Stimulated activated CD8-positive, alpha-beta memory T cell treated with anti-CD3 and anti-CD28 coated beads, Interleukin-2, amount 100 ng/mL, for 48 hours (primary cell): ENCODE results near the gene DUSP6.

Experiments
- DNase-seq, 2 donors: peaks; one replicate each; pipeline ENCODE4 v3.0.0-alpha.2; 2020; ENCODE audit warnings: low read depth in 2 of 2

Gene DUSP6

DNA sequence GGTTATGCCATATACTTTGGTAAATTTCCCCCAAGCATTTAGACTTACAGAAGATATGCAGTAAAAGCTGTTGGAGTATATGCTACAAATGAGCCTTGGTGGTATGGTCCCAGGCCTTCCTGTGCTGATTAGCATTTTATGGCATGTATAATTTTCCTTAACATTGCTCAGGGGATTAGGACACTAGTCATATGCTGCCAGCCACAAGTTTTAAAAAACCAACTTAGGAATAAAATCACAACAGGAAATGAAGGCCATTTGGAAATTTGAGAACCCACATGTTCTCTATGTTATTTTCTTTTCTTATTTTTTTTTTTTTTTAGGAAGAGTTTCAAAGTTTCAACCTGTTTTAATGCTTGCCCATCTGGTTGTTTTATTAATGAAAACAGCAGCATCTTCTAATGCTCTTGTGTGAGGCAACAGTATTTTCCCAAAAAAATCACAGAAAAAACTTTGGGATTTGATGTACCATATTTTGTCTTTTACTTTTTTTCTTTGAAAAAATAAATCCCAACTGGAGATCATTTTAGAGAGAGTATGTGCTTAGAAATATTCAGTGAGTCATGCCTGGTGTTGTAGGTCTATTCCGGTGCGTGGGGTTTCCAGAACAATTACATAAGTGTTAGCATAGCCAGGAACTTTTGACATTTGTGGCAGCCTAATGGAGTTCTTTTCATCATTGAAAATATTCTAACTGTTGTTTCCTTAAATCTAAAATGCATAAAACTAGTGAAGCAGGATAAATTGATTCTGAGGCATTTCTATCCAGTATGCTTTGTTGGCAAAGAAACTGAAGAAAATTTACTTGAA, 21.7 kb upstream of the DUSP6 start:
- no peak for DNase-seq

DNA sequence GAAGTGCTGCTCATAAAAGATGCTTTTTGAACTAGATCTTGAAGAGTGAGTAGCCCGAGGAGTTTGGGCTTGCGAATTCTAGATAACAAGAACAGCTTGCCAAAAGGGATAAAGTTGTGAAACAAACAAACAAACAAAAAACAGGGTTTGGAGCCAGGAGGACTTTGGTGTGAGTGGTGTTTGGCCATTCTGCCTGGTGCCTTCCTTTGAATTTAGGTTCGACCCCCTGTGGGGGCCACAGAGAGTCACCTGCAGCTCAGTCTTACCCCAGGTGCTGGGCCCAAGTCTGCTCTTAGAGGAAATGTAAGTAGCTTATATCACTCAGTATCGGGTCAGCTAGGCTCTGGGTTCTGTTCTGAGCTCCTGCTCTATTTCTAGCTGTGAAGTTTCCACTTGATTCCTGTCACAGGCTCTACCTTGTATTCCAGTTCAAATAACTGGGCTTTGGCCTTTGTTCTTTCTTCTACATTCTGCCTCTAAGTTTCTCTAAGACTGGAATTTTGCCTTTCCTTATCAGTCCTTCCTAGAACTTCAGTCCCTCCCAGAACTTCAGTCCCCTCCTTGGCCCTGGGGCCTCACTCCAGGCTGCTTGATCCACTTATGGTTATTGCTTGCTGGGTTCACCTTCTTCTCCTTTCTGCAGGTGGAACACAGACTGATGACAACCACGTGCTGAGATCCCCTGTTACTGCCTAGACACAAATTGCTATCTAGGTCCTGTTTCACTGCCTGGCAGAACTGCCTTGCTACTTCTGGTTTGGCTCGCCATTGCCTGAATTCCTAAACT, 20.5 kb upstream of the DUSP6 start:
- no peak for DNase-seq

DNA sequence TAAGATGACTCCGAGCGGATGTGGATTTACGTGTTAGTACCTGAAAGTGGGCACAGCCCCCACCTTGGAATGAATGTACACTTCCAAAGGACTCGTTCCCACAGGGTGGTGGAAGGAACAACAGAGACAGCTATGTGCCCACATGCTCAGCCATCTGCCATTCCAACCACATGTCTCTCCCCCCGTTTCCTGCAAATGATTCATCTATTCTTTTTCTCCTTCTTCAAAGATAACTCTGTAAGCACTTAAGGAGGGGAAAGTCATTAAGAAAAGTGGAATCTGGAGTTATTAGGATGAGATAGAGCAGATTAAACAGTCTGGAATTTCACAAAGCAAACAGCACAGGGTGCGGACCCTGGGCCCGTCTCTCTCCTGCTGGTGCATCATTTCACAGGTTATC, 18.5 kb upstream of the DUSP6 start:
- DNase-seq, result no peak

DNA sequence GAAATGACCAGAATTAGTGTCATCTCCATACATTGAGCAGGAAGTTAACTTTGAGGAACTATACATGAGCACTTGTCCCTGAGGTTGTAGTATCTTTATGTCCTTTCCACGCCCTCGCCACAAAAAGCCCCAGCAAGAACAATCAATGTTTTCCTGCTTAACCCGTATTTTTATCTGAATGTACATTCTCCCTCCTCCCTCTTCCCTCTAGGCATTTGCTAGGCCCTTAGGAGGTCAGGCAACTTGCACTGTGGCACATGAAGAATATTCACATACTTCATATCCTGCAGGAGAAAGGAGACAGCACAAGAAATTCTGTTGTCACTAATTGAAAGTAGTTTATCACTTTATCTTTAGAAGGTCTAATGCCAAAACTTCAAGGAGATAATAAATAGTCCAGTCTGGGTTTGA, 18.1 kb upstream of the DUSP6 start:
- DNase-seq, result no peak

DNA sequence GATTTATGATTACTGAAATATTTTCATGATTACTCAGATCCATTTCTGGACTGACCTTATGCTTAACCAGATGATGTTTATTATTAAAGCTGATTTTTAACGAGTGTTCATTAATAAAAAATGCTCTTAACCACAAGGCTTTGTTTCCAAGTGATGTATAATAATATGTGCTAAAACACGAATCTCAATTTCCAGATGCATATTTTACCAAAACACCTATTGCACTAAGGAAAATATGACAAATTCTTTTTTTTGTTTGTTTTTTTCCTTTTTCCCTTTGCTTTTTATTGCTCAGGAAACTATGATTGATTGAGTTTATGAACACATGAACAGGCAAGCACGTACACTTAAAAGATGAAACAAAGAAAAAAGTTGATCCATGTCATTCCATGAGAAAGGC, 16.9 kb upstream of the DUSP6 start:
- DNase-seq, result no peak

DNA sequence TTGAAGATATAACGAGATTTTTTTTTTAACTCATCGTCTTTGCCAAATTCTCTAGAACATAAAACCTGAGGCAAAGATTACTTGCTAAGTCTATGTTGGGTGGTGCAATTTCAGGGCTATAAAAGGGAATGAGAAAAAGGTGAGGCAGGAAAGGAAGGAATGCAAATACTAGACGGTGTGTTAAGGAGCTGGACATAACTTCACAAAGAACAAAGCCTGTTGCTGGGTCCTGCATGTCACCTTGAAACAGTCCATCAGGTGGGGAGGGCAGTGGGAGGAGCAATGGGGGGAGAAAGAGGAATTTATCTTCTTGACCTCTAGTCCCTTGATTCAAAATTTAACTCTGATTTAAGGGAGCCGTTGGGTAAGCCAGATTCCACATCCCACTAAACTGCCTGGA, 16.1 kb upstream of the DUSP6 start:
- DNase-seq, result no peak

DNA sequence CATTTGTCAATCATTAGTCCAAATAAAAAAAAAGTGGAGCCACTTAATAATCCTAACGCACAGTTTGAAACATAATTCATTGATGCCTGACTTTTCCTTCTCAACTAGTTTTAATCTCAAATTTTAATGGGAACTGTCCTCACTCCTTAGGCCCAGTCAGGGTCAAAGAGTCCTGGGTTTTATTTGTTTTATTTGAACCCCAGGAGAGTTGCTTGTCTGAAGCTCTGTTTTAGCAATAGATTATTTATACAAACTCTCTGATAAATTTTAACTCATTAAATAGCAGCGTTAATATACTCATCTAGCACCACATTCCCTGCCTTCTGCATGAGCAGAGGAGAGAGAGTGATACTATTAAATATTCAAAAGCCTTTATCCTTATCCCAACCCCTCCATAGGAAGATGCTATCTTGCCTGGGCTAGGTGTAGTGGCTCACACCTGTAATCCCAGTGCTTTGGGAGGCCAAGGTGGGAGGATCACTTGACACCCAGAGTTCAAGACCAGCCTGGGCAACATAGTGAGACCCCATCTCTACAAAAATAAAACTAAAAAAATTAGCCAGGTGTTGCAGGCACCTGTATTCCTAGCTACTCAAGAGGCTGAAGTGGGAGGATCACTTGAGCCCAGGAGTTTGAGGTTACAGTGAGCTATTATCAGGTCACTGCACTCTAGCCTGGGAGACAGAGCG, 14.5 kb upstream of the DUSP6 start:
- no peak for DNase-seq

DNA sequence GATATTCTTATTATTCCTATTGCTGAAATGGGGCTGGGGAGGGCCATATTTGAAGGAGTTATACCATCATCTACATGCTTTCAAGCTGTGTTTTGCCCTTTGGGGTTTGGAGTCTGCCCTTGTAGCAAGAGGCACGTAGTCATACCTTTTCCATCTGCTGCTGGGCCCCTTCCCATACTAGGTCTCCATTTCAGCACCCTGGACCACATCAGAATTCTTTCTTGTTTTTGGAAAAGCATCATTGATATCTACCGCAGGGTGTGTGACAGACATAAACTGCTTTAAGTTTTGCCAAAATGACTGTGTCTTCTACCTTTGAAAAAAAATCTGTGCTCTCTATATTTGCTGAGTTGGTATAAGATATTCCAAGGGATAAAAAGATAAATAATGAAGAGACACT, 12.3 kb upstream of the DUSP6 start:
- no peak for DNase-seq

DNA sequence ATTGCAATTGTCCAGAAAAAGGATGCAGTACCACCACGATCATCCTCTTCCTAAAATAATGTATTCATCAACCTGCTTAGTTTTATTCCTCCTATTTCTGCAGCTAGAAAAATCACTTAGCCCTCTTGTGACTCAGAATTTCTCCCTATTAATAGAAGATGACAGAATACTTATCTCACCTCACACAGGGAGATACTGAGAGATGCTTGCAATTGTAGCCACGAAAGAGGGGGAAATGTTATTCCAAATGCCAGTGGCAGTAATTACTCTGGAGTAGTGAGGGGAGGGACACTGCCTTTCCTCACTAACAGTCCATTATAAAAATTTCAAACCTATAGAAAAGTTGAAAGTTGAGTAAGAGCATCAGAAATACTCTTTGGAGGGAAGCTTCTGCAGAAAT, 11.8 kb upstream of the DUSP6 start:
- DNase-seq, result no peak

DNA sequence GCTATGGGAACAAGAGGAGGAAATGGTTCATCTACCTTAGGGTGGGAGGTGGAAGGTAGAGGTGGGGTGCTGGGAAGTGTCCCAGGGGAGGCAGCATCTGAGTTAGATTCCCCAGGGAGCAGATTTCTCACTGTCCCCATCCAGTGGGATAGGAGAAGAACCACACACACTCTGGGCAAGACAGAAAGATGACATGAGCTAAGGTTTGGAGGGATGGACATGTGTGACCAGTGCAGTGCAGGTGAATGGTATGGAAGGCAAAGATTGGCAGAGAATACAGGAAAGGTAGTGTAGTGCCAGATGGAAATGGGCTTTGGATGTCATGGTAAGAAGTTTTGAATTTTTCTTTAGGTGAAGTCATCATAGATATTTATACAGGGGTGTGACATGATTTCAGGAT, 11.3 kb upstream of the DUSP6 start:
- no peak for DNase-seq

DNA sequence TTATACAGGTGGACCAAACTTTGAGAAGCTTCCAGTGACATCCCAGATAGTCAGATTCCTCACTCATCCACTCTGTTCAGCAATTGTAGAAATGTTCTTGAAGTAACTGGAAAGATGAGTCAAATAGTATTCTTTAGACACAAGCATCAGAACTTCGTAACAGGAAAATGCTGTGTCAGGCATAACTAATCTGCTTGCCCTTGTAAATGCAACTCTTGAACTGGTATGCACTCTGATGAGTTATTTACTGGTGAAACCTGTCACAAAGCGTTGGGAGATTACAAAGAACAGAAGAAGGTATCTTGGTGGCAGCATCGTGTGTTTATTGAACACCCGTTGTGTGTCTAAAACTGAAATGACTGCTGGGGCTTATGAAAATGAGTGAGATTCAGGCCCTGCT, 10.8 kb upstream of the DUSP6 start:
- DNase-seq, result no peak

DNA sequence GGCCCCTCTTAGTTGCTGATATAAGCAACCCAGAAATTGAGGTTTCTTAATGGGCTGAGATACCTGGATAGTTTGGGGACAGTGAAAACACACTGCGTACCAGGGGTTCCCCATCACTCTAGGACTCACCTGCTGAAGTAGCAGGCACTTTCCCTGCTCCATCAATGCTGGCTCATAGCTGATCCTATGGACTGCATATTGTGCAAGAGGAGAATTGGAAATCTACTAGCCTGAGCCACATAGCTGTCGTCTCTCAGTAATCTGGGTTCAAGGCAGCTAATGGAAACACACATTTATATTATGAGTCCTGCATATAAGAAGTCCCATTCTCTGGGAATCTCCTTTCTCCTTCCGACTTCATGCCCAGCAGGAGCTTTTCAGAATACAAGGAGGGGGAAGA, 7.3 kb upstream of the DUSP6 start:
- no peak for DNase-seq

DNA sequence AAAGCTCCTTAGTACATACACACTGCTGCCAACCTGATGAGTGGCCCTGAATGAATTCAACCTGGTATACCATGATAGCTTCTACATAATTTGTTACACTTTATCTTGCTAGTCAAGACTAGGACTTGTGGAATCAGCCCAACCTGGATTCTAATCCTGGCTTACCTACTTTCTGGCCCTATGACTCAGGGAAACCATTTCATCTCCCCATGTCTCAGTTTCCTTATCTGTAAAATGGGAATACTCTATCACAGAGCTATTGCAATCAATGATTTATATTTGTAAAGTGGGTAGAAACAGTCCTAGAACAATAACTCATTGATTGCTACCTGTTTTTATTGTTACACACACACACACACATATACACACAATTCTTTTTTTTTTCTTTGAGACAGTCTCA, 6.5 kb upstream of the DUSP6 start:
- no peak for DNase-seq

DNA sequence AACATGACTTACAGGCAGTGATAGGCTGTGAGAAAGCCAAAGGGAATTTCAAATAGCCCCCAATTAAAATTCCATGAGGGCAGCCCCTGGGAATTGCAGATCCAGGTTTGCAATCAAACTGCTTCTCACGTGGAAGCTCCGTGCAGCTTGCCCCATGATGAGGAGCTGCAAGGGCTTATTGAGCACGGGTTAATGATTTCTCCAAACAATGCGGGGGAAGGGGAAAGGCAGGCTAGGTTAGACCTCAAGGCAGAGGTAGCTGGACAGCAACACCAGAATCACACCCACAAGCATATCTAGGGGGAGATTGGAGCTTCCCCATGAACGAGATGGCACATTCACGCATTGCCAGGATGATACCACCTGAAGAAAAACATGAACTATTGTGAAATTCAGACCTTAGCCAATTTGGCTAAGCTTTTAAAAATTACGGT, 5.0 kb upstream of the DUSP6 start:
- DNase-seq, result no peak

DNA sequence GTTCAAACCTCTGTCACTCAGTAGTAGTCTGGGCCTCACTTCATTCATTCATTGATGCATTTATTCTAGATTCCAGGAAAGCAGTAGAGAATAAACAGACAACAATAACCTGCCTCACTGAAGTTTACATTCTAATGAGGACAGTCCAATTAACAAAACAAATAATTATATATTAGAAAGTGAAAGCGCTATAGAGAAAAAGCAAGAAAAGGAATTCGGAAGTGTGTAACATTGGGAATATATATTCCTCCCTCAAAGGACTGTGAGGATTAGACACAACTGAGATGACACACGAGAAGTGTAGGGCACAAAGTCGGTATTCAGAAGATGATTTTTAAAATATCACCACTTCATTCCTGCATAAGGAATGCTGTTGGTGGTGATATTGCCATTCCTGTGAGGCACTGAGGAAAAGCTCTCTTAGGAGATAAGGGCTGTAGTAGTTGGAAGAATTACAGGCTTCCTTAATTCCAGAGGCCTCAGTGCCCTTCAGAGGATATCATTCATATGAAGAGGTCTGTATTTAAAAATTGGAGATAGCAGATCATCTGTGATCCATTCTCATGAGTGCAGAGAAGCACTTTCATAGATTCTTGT, 3.9 kb upstream of the DUSP6 start:
- DNase-seq, result no peak

DNA sequence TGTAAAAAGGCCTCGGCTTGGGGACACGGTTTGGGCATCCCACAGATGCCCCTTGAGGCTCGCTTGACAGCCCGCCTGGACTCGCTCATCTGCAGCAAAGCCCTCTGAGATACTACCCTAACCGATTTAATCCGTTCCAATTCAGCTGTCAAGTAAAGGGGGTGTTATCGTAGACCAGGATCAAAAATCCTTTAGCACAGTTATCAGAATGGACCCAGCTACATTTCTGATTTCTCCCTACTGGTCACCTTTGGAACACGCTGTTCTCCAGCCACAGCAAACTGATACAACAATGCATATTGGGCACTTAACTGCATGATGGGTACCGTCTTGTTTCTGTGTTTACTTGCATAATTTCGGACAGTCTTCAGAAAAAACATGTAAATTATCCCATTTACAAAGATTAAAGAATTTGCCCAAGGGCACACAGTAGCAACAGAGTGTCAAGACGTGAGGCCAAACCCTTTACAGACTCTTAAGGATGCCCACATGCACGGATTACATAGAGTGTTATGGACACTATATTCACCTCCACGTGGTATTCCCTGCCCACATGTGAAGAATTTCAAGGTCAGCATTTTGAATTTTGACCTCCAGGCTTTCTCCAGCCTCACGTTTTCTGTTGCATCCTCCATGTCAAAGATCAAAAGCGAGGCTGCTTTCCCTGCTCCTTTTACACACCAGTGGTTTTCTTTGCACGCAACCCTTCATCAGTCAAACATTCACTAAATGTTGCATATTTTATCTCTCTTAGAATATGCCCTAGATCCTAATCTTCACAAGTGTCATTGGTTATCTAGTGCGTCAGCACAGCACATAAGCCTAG, 3.2 kb upstream of the DUSP6 start:
- DNase-seq, result no peak

DNA sequence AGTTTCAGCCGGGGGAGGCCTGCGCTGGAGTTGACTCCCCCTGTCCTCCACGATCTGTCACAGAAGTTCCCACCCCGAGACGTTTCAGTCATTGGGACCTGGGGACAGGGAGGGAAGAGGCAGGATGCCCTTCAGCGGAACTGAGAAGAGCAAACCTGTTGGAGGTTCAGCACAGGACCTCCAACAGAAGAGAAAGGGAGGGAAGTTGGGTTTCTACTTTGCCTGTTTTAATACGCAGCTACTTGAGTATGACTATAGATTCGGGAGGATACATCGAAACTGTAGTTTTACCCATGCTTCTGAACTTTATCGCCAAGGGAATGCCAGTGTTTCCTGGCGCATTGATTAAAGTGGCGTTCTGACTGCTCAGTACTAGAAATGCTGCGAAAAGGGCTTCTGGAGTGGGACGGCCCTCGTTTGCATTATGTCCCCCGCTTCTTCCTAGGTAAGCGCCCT, 2.3 kb upstream of the DUSP6 start:
- DNase-seq, result no peak

DNA sequence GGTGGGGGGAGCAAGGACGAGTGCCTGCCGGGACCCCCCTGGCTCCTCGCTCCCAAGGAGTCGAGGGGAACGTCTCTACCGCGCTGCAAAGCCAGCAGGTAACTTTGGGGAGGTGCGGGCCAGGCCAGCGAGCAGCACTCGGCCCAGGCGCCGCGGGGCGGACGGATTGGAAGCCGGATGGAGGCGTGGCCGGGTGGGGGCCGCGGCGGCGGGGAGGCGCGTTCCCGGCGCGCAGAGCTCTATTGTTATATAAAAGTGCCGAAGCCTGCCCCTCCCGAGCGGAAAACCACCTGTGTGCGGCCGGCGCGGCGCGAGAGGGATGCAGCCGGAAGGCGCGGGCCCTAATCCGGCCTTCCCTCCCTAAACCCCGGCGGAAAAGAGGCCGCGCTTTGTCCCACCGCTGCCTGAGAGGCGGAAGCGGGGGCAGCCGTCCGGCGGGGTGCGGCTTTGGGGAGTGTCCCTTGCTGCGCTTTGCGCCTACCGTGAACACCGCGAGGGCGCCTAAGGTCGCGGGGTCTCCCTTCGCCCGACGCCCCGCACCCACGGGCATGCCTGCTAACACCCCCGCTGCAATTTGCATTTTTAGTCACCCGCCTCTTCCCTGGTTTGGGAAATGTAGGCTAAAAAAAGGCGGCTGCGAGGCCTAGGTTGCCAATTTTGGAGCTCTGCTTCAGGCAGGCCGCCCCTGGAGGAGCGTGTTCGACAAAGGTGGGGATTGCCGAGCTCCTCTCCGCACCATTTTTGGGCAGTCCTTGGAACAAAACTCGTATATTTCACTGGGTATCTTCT, 1.7 kb upstream of the DUSP6 start:
- peak; percentile 69 to 70 for DNase-seq

DNA sequence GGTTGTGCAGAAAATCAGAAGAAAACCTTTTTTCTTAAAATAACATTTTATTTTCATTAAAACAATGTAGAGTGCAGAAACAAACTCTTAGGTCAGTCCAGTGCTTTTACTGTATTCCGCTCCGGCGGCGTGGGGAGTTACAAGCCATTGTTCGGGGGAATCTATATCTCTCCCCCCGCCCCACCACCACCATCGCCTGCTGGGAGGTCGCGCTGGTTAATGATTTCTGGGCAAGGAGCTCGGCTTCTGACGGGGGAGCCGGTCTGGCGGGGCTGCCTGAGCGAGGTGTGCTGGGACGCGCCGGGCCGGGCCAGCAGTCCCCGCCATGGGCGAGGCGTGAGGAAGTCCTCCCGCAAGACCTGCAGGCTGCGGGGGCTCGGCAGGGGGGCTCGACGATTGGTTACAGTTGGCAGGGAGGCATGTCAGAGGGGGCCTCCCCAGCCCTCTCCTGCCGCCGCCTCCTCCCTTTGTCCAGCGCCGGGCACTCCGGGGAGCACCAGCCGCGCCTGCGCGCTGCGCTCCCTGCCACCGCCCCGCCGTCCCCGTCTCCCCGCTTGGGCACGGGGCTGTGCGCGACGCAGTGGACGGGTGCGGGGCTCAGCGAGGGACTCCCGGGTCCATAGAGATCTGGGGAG, 1.0 kb upstream of the DUSP6 start:
- DNase-seq, result peak; percentile 35 to 49

DNA sequence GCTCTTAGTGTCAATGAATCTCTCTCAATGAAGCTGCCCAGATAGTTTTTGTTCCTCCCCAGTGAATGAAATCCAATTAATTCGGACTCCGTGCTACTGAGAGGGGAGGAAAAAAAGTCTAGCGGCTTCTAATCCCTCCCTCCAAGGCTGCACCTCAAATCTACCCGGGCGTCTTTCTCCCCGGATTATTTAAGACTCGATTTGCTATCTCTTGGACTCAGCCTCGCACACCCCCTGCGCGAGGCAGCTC, 134 bp downstream of the DUSP6 start:
- DNase-seq, result no peak
